Adrenal gland (tissue), 5 donors: ENCODE measurements around the gene ERC2.

ENCODE experiments used
- POLR2A ChIP-seq, 2 donors: fragments of 450-650 bp; IDR thresholded peaks; one replicate each; pipeline ENCODE4 v1.6.1; 2017; ENCODE audit warnings: antibody characterized with exemption in 2 of 2, mild to moderate bottlenecking in 2 of 2, moderate library complexity in 1 of 2
- TF ChIP-seq, protein P1 (sequence below), 6 experiments: fragments of 450-650 bp in 4 of 6; fragments of 200-600 bp in 2 of 6; sonication (generic) in 1 of 6; IDR thresholded peaks; 1 replicate in 5 of 6; 2 replicates in 1 of 6; pipeline versions ENCODE4 v1.5.1 to v1.8.0; 2016 to 2021; ENCODE audit warnings: antibody characterized with exemption in 6 of 6, mild to moderate bottlenecking in 2 of 6, moderate library complexity in 1 of 6
- donor health status: DM: no; HTN: no; CAD: no.

DNA sequence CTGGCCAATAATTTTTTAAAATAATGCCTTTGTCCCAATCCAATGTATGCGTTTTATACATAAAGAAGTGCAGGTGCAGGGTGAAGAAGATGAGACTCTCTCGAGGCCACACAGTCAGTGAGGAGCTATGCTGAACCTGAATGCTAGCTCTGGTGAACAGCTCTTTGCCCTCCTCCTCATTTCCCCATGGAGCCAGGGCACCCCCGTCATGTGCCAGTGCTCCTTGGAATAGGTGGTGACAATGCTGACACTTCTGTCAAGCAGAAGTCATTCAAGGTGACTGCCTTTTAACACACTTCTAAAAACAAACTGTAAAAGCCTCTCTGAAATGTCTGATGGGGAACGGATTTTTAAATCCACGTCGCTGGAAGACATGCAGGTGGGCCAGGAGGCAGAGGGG is 818.7 kb downstream of the ERC2 start:
- TF ChIP-seq, protein P1, sequence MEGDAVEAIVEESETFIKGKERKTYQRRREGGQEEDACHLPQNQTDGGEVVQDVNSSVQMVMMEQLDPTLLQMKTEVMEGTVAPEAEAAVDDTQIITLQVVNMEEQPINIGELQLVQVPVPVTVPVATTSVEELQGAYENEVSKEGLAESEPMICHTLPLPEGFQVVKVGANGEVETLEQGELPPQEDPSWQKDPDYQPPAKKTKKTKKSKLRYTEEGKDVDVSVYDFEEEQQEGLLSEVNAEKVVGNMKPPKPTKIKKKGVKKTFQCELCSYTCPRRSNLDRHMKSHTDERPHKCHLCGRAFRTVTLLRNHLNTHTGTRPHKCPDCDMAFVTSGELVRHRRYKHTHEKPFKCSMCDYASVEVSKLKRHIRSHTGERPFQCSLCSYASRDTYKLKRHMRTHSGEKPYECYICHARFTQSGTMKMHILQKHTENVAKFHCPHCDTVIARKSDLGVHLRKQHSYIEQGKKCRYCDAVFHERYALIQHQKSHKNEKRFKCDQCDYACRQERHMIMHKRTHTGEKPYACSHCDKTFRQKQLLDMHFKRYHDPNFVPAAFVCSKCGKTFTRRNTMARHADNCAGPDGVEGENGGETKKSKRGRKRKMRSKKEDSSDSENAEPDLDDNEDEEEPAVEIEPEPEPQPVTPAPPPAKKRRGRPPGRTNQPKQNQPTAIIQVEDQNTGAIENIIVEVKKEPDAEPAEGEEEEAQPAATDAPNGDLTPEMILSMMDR (IDR thresholded peaks at IDR 0.05): no peak
- TF ChIP-seq POLR2A (IDR thresholded peaks at IDR 0.05): no peak
